Measurements from ENCODE around the gene NTNG1. TPM values are rescaled to one million over a fixed set of nuclear protein-coding genes. Genes with fewer than 3 reads are reported as not detected.

Gene NTNG1
- total and polyA plus RNA-seq, 3 donors from 2014 or later, result 1.8 to 2.3 (median 2.2) TPM

- TF ChIP-seq CTCF (IDR thresholded peaks at IDR 0.05), result no peak
- no peak for TF ChIP-seq POLR2A (IDR thresholded peaks at IDR 0.05)
- H3K9me3 ChIP-seq, result no peaks in the 10 kb centered on the region
- H3K27me3 ChIP-seq, result no peaks in the 10 kb centered on the region
- DNase-seq, result no peak
- H3K36me3 ChIP-seq (ENCODE audit: low read depth, missing control alignments), result no peaks in the 10 kb centered on the region
- intact Hi-C loops (cut with DNase I; ENCODE audit: low total_unique reads), result no loop called here
- H3K4me1 ChIP-seq, result no peaks in the 10 kb centered on the region
- no peak overlapping the region for H3K4me3 ChIP-seq
- WGBS, 2 donors, result 85 to 88% methylated on average over 7 of the region's 7 CpGs
- H3K27ac ChIP-seq, result no peak overlapping the region
Observed at GRCh38 chr1:107243461-107243860, 102.6 kb downstream of the NTNG1 start.

GRCh38 chr1:107244709-107245500, 104.1 kb downstream of the NTNG1 start:
- TF ChIP-seq CTCF (IDR thresholded peaks at IDR 0.05) (no peak), POLR2A (IDR thresholded peaks at IDR 0.05) (no peak)
- H3K27me3 ChIP-seq, result no peaks in the 10 kb centered on the region
- H3K27ac ChIP-seq, result no peak overlapping the region
- WGBS, 2 donors, result 67 to 71% methylated on average over 7 of the region's 7 CpGs
- H3K36me3 ChIP-seq (ENCODE audit: low read depth, missing control alignments), result no peaks in the 10 kb centered on the region
- DNase-seq, result no peak
- intact Hi-C loops (cut with DNase I; ENCODE audit: low total_unique reads), result no loop called here
- H3K9me3 ChIP-seq, result no peaks in the 10 kb centered on the region
- H3K4me1 ChIP-seq, result no peaks in the 10 kb centered on the region
- H3K4me3 ChIP-seq, result no peak overlapping the region

- Histone ChIP-seq H3K9me3 (no peaks in the 10 kb centered on the region), H3K36me3 (ENCODE audit: low read depth, missing control alignments) (no peaks in the 10 kb centered on the region), H3K4me1 (no peaks in the 10 kb centered on the region), H3K27ac (no peak overlapping the region), H3K4me3 (no peak overlapping the region), H3K27me3 (no peaks in the 10 kb centered on the region)
- no peak for DNase-seq
- intact Hi-C loops (cut with DNase I; ENCODE audit: low total_unique reads), result no loop called here
- 79 to 83% methylated on average over 8 of the region's 8 CpGs for WGBS, 2 donors
- TF ChIP-seq CTCF (IDR thresholded peaks at IDR 0.05) (no peak), POLR2A (IDR thresholded peaks at IDR 0.05) (no peak)
Observed at GRCh38 chr1:107246775-107247345, 106.0 kb downstream of the NTNG1 start.

- no peak for DNase-seq
- Histone ChIP-seq H3K4me3 (no peak overlapping the region), H3K4me1 (no peaks in the 10 kb centered on the region), H3K36me3 (ENCODE audit: low read depth, missing control alignments) (no peaks in the 10 kb centered on the region), H3K27me3 (no peaks in the 10 kb centered on the region), H3K27ac (no peak overlapping the region), H3K9me3 (no peaks in the 10 kb centered on the region)
- intact Hi-C loops (cut with DNase I; ENCODE audit: low total_unique reads), result no loop called here
- TF ChIP-seq CTCF (IDR thresholded peaks at IDR 0.05), result no peak
- no peak for TF ChIP-seq POLR2A (IDR thresholded peaks at IDR 0.05)
- WGBS, 2 donors, result 52 to 97% methylated on average over 1 of the region's 1 CpG
Observed at GRCh38 chr1:107247679-107248078, 106.8 kb downstream of the NTNG1 start.
